Astrocyte (in vitro differentiated cells and primary cell): ENCODE data around the gene TNIK. TPM values are rescaled to one million over a fixed set of nuclear protein-coding genes. Genes with fewer than 3 reads are reported as not detected.

Experiments
- DNase-seq: peaks from one replicate; pipeline ENCODE4 v3.0.0-alpha.2; 2010; ENCODE audit warnings: low read depth
- FAIRE-seq: peaks from 2 replicates; lab custom pipeline; 2011; peaks lifted over from hg19 to GRCh38; lab: Jason Lieb, UNC
- H2AFZ ChIP-seq: 2 replicates; pipeline ENCODE4 v1.6.0; 2012; ENCODE audit warnings: low read depth, low read length, inconsistent platforms
- H3K27ac ChIP-seq: 2 replicates; pipeline ENCODE4 v1.5.1; 2011; ENCODE audit warnings: low read depth, low read length, inconsistent platforms
- H3K27me3 ChIP-seq: 2 replicates; pipeline ENCODE4 v1.6.0; 2011; ENCODE audit warnings: low read length, inconsistent platforms; ENCODE audit not compliant: insufficient read depth
- H3K36me3 ChIP-seq: 2 replicates; pipeline ENCODE4 v1.5.1; 2011; ENCODE audit warnings: low read length, inconsistent platforms; ENCODE audit not compliant: insufficient read depth
- H3K4me1 ChIP-seq: 2 replicates; pipeline ENCODE4 v1.5.1; 2011; ENCODE audit warnings: low read length, inconsistent platforms; ENCODE audit not compliant: insufficient read depth
- H3K4me2 ChIP-seq: 2 replicates; pipeline ENCODE4 v1.6.0; 2012; ENCODE audit warnings: low read length, inconsistent platforms
- H3K4me3 ChIP-seq: 2 replicates; pipeline ENCODE4 v1.5.1; 2011; ENCODE audit warnings: low read depth, mild to moderate bottlenecking, low read length, inconsistent platforms; ENCODE audit not compliant: insufficient read depth
- H3K79me2 ChIP-seq: 2 replicates; pipeline ENCODE4 v1.6.0; 2012; ENCODE audit warnings: mild to moderate bottlenecking, low read length, inconsistent platforms; ENCODE audit not compliant: insufficient read depth
- H3K9ac ChIP-seq: 2 replicates; pipeline ENCODE4 v1.6.0; 2012; ENCODE audit warnings: mild to moderate bottlenecking, low read length, inconsistent platforms
- H3K9me3 ChIP-seq: 2 replicates; pipeline ENCODE4 v1.5.1; 2012; ENCODE audit warnings: low read depth, mild to moderate bottlenecking, low read length, inconsistent platforms; ENCODE audit not compliant: insufficient read depth
- H4K20me1 ChIP-seq: 2 replicates; pipeline ENCODE4 v1.6.0; 2012; ENCODE audit warnings: low read length, inconsistent platforms; ENCODE audit not compliant: insufficient read depth
- H3K27ac Mint-ChIP-seq: one replicate; pipeline ENCODE4 v1.8.0; 2021; ENCODE audit warnings: mild to moderate bottlenecking, mixed read lengths; ENCODE audit not compliant: unreplicated experiment
- H3K27me3 Mint-ChIP-seq: one replicate; pipeline ENCODE4 v1.8.0; 2021; ENCODE audit warnings: low read depth, mixed read lengths; ENCODE audit not compliant: unreplicated experiment
- H3K36me3 Mint-ChIP-seq: one replicate; pipeline ENCODE4 v1.8.0; 2021; ENCODE audit warnings: low read depth, mixed read lengths; ENCODE audit not compliant: unreplicated experiment
- H3K4me1 Mint-ChIP-seq: one replicate; pipeline ENCODE4 v1.8.0; 2021; ENCODE audit warnings: low read depth, mixed read lengths; ENCODE audit not compliant: unreplicated experiment
- H3K4me3 Mint-ChIP-seq: one replicate; pipeline ENCODE4 v1.8.0; 2021; ENCODE audit warnings: mild to moderate bottlenecking, moderate library complexity, mixed read lengths; ENCODE audit not compliant: unreplicated experiment
- H3K9me3 Mint-ChIP-seq: one replicate; pipeline ENCODE4 v1.8.0; 2021; ENCODE audit warnings: mild to moderate bottlenecking, mixed read lengths; ENCODE audit not compliant: unreplicated experiment
- EZH2 ChIP-seq: IDR thresholded peaks from 2 replicates; pipeline ENCODE4 v1.6.1; 2012; ENCODE audit warnings: mild to moderate bottlenecking, low read length, inconsistent platforms; ENCODE audit not compliant: insufficient read depth
- total RNA-seq: library from RNA; stranded (reverse); gene quantifications from 2 replicates; pipeline ENCODE4 v1.2.1, GENCODE V29; 2021
- TF ChIP-seq, protein P1 (sequence below): IDR thresholded peaks from 2 replicates; pipeline ENCODE4 v1.5.1; 2011; ENCODE audit warnings: low read depth, mild to moderate bottlenecking, inconsistent platforms, low read length, moderate library complexity; ENCODE audit not compliant: insufficient read depth

The TNIK gene
- total RNA-seq, 1 donor from 2014 or later, result 70.0 TPM

DNA sequence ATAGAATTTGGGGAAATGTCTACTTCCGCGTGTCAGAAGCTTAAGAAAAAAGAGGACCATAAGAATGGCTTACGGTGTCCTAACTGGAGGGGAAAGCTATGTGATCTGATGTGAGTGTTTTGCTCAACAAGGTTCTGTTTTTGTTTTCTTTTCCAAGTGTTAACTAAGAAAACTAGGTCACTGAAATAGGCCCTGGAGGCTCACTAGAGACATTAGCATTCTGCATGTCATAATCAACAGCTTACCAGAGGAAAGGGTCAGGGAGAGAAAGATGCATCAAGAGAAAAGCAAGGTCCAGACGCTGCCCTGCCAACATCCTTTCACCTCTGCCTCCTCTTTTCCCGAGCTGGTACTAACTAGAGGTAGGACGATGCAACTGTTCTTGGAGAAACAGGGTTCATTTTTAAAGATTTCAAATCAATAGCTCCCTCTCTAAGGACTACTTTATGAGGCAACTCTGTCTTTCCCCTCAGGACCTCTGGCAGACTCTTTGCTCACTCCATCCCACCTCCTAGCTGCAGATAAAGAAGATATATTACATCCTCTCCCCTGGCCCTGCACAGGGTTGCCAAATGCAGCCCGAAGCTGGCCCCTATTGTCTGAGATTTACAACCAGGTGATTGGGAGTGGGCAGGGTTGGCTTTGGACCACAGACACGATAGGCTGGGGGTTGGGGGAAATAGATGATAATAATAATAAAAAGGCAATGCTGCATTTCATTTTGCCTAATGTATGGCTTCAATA lies 223.8 kb downstream of the TNIK start:
- no peak overlapping the region for H3K27ac Mint-ChIP-seq
- peaks cover 25% of the 10 kb centered on the region for H3K4me1 Mint-ChIP-seq
- no peaks in the 10 kb centered on the region for H3K4me1 ChIP-seq

DNA sequence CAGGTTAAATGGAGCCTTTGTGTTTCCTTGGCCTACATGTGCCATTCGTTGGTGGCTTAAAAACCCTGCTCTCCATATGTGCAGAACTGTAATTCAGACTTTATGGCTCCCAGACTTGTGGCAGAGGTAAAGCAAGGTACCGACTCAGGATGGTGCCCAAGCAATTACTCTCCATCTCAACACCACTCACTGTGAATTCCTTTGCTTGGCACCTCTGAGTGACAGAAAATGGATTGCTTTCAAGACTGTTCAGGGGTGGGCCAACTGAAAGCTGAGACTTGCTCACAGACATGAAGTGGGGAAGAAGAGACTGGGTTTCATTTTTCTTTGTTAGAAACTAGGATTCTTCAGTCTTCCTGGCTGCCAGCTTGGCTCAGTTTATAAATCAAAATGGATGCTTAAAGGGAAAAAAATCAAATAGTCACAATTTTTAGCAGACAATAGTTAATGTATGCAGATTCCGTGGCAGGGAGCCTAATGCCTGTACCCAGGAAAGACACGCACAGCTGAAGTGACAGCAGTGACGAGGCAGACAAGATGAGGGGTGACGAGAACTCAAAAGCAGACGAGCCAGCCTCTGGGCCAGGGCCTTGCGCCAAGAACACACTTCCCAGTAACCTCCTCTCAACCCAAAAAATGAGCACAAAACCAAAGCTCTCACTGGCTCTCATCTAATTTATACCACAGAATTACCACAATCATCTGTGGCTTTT lies 225.8 kb downstream of the TNIK start:
- Histone ChIP-seq H3K27ac (no peak overlapping the region), H3K27me3 (no peaks in the 10 kb centered on the region), H3K36me3 (no peaks in the 10 kb centered on the region), H2AFZ (no peak overlapping the region), H3K4me2 (no peak overlapping the region), H3K9ac (no peak overlapping the region), H3K9me3 (no peaks in the 10 kb centered on the region), H3K4me3 (no peak overlapping the region), H4K20me1 (no peaks in the 10 kb centered on the region), H3K79me2 (peaks cover 3% of the 10 kb centered on the region), H3K4me1 (no peaks in the 10 kb centered on the region)
- Mint-ChIP-seq H3K4me3 (no peak overlapping the region), H3K4me1 (peaks cover 26% of the 10 kb centered on the region), H3K27ac (no peak overlapping the region), H3K9me3 (no peaks in the 10 kb centered on the region), H3K36me3 (peaks cover 17% of the 10 kb centered on the region), H3K27me3 (no peaks in the 10 kb centered on the region)
- DNase-seq, result no peak
- no peak for FAIRE-seq
- no peak for TF ChIP-seq EZH2
- TF ChIP-seq, protein P1, sequence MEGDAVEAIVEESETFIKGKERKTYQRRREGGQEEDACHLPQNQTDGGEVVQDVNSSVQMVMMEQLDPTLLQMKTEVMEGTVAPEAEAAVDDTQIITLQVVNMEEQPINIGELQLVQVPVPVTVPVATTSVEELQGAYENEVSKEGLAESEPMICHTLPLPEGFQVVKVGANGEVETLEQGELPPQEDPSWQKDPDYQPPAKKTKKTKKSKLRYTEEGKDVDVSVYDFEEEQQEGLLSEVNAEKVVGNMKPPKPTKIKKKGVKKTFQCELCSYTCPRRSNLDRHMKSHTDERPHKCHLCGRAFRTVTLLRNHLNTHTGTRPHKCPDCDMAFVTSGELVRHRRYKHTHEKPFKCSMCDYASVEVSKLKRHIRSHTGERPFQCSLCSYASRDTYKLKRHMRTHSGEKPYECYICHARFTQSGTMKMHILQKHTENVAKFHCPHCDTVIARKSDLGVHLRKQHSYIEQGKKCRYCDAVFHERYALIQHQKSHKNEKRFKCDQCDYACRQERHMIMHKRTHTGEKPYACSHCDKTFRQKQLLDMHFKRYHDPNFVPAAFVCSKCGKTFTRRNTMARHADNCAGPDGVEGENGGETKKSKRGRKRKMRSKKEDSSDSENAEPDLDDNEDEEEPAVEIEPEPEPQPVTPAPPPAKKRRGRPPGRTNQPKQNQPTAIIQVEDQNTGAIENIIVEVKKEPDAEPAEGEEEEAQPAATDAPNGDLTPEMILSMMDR, result no peak

More for the DNA sequence above, 223.8 kb downstream of the TNIK start:
- TF ChIP-seq EZH2, result no peak
- TF ChIP-seq, protein P1, result no peak
- H3K36me3 Mint-ChIP-seq, result peaks cover 17% of the 10 kb centered on the region
- H3K9me3 Mint-ChIP-seq, result no peaks in the 10 kb centered on the region
- Histone ChIP-seq H3K9me3 (no peaks in the 10 kb centered on the region), H2AFZ (no peak overlapping the region), H3K4me3 (no peak overlapping the region), H3K4me2 (no peak overlapping the region), H3K36me3 (no peaks in the 10 kb centered on the region), H3K27ac (no peak overlapping the region), H3K27me3 (no peaks in the 10 kb centered on the region), H4K20me1 (no peaks in the 10 kb centered on the region), H3K79me2 (peaks cover 3% of the 10 kb centered on the region), H3K9ac (no peak overlapping the region)
- DNase-seq (no peak), FAIRE-seq (no peak)
- no peaks in the 10 kb centered on the region for H3K27me3 Mint-ChIP-seq
- H3K4me3 Mint-ChIP-seq, result no peak overlapping the region

DNA sequence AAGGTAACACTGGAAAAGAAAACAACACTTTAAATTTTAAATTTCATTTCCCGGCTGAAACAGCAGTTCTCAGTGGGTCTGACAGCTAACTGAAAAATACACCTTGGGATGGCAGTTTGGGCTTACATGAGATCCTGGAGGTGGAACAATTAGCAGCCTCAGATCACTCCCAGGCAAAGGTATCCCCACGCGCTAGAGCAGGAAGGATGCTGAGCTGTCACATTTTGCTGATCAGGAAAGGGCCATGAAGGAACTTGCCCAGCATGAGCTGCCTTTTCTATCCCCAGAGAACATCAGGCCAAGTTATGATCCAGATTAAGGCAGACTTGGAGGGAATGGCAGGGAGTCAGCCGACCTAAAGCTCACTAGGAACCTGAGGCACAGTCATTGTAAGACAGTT lies 228.8 kb downstream of the TNIK start:
- H3K27ac Mint-ChIP-seq, result no peak overlapping the region
- H3K4me3 ChIP-seq, result no peak overlapping the region
- H2AFZ ChIP-seq, result no peak overlapping the region
- no peaks in the 10 kb centered on the region for H3K27me3 ChIP-seq
- H4K20me1 ChIP-seq, result no peaks in the 10 kb centered on the region
- H3K36me3 Mint-ChIP-seq, result peaks cover 16% of the 10 kb centered on the region
- peaks cover 3% of the 10 kb centered on the region for H3K79me2 ChIP-seq
- peaks cover under 1% of the 10 kb centered on the region for H3K9me3 Mint-ChIP-seq
- H3K4me1 Mint-ChIP-seq, result peaks cover 20% of the 10 kb centered on the region
- no peaks in the 10 kb centered on the region for H3K9me3 ChIP-seq
- H3K4me1 ChIP-seq, result no peaks in the 10 kb centered on the region
- no peak overlapping the region for H3K4me2 ChIP-seq
- H3K27ac ChIP-seq, result no peak overlapping the region
- H3K9ac ChIP-seq, result no peak overlapping the region
- DNase-seq (no peak), FAIRE-seq (no peak)
- no peaks in the 10 kb centered on the region for H3K27me3 Mint-ChIP-seq
- TF ChIP-seq, protein P1, result no peak
- TF ChIP-seq EZH2, result no peak
- no peak overlapping the region for H3K4me3 Mint-ChIP-seq
- no peaks in the 10 kb centered on the region for H3K36me3 ChIP-seq
